HG03108 (cell line): ENCODE data around the gene KCTD17.

Experiments
- ATAC-seq: cut with Tn5 transposase; IDR thresholded peaks from one replicate; pipeline ENCODE4 v1.9.1; 2021; ENCODE audit warnings: moderate library complexity; ENCODE audit not compliant: unreplicated experiment

The KCTD17 gene

DNA sequence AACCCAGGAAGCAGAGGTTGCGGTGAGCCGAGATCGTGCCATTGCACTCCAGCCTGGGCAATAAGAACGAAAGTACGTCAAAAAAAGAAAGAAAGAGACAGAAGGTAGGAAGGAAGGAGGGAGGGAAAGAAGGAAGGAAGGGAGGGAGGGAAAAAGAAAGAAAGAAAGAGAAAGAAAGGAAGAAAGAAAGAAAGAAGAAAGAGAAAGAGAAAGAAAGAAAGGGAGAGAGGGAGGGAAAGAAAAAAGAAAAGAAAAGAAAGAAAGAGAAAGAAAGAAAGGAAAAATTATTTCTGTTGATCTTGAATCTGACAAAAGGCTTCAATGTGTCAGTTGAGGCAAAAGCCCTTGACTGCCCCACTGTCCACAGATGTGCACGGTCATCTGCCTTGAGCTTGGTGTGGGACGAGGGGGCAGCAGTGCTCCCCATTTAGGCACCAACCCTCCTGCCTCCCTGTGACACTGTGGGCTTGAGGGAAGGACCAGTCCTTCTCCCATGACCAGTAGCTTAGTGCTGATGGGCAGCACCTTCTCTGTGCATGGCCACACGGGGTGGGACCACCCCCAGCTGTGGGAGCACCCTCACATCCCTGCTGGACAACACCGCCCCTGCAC is 24.4 kb downstream of the KCTD17 start:
- ATAC-seq, result no peak

GRCh38 chr22:37077802-37078448 is 26.4 kb downstream of the KCTD17 start:
- no peak for ATAC-seq

DNA sequence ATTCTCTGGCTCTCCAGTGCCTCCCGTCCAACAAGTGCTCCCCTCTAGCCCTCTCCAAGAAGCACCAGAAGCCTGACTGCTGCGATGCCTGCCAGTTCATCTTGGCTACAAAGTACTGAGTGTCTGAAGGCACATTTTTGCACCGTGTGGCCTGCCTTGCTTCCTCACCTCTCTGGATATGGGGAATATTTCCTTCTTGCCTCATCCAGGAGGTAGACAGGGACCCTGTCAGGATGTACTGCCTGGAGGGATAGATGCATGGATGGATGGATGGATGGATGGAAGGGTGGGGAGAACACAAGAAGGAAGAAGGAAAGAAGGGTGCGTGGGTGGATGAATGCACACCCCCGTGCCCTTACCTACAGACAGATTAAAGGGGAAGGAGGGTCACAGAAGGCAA is 27.6 kb downstream of the KCTD17 start:
- no peak for ATAC-seq

DNA sequence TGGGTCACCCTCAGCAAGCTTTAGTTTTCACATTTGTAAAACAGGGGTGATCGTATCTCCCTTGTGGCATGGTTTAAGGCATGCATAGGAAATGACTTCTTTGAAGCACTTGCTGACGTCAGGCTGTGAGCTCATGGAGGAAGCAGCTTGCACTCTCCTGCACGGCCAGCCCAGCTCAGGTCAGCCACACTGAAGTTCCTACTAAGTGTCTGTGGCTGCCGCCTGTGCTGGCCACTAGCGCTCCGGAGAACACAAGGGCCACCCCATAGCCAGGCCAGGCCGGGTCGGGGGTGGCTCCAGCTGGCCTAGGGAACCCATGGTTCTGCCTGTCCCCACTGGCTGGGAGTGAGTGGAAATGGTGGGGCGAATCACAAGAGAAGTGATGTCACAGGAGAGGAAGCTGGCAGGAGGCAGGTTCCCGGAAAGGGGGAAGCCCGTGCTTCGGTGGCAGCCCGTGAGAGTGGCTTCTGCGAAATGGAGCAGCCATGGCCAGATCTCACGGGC is 28.2 kb downstream of the KCTD17 start:
- ATAC-seq, result no peak

DNA sequence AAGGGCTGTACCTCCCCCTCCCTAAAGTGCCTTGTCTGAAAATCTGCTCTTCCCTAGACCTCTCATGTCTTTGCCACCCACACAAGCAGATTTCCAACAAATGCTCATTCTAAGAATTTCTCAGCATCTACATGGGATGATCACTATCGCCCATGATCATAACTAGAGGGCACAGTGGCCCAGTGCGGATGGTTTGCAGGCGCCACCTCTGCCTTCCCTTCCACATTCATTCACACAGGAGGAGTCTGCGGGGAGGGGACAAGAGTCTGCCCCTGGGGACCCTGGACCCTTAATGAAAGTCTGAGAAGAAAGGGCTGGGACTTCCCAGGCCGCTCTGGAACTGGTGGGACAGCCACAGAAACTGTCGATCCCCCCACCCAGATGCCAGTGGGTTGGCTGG is 28.9 kb downstream of the KCTD17 start:
- no peak for ATAC-seq

DNA sequence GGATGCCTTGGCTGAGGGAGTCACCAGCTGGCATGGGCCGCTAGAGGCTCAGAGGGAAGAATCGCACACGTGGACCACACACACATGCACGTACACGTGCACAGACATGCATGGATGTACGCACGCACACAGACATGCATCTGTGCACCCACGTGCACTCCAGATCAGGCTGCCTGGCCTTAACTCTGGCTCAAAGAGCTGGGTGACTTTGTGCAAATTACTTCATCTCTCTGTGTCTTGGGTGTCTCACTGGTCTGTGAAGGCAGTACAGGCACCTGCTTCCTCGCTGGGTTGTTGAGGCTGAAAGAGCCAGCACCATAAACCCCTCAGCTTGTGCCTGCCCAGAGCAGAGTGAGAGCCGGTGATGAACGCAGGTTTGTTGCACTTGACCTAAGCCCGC is 29.3 kb downstream of the KCTD17 start:
- no peak for ATAC-seq

DNA sequence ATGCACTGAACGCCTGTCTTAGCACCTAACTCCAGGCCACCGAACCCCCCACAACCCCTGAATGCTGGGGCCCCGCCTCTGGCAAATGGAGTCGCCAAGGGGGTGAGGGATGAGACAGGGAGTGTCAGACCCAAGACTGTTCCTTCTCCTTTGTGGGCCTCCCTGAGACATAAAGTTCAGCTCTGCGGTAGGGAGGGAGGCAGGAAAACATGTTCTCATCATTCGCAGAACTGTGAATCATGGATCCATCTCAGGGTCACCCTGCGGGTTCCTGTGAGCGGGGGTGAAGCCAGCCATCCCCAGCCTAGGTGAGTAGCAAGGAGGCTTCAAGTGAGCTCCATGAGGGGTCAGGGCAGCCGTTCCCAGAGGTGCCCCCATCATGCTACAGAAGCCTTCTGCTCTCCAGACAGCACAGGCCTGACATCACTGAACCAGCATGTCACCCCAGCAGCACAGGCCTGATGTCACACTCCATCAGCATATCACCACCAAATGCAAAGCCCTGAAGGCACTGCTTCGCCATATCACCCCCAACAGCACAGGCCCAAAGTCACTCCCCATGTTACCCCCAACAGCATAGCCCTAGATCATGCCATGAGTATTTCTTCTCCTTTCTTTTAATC is 30.8 kb downstream of the KCTD17 start:
- ATAC-seq, result no peak

GRCh38 chr22:37083914-37084313 is 32.4 kb downstream of the KCTD17 start:
- ATAC-seq, result no peak

DNA sequence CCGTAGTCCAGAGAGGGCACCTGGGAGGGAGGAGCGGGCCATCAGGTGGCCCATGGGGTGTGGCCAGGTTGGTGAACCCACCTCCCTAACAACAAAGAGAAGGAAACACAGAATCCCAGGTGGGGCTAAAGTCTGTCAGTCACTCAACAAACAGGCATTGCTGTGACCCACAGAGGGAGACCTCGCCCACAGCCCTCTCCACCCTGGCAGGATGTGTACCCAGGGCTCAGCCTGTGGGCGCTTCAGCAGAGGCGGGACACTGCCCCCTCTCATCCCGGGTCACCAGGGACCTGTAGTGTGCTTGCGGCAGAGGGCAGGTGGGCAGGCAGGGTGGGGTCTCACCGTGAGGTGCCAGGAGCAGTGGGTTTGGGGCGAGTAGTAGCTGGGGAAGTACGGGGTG is 32.8 kb downstream of the KCTD17 start:
- no peak for ATAC-seq

- no peak for ATAC-seq
Observed at GRCh38 chr22:37086184-37086583, 34.6 kb downstream of the KCTD17 start.

GRCh38 chr22:37088108-37088605 is 36.6 kb downstream of the KCTD17 start:
- no peak for ATAC-seq

- no peak for ATAC-seq
Observed at GRCh38 chr22:37088750-37089408, 37.3 kb downstream of the KCTD17 start.

DNA sequence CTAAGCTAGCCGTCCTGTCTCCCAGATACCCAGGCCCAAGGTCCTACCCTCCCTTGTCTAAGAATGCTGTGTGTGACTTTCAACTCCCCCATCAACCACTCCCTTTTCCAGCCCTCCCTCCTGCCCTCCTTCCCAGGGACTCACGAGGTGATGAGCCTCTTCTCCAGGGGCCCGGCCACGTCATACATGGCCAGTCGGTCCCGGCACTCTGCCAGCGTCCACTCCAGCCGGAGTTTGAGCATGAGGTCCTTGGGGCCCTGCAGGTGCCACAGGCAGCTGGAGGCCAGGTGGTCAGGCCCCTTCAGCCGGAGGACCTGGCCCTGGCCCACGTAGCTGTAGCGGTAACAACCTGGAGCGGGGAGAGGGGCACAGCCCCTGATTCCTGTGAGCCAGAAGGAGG is 37.9 kb downstream of the KCTD17 start:
- no peak for ATAC-seq

- no peak for ATAC-seq
Observed at GRCh38 chr22:37090920-37091695, 39.6 kb downstream of the KCTD17 start.

DNA sequence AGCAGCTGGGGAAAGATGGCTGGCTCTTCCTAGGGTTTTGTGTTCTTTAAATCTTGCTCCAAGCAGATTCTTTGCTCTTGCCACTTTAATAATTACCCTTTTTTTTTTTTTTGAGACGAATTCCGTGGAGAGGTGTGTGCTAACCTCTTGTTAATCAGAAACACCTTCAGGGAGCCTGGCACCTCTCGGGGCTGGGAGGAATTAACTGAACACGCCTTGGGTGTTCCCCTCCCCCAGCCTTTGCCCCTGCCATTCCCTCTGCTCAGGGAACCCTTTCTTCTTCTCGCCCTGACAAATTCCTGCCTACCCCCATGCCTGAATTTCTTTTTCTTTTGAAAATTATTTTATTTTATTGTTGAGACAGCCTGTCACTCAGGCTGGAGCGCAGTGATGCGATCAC is 40.5 kb downstream of the KCTD17 start:
- ATAC-seq, result no peak

DNA sequence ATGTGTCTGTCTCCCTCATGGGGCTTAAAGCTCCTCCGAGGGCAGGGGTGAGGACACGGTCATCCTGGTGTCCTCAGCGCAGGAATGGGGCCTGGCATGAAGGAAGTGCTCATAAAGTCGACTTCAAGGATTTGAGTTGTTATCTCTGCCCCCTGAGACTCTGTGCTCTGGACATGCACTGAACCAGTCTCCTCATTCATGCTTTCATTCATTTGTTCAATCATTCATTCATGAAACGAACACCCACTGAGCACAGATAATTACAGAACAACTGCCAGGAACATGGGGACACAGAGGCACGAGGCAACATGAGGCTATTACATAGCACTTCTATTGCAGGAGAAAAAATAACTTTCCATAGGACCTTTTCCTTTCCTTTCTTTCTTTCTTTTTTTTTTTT is 41.5 kb downstream of the KCTD17 start:
- no peak for ATAC-seq

GRCh38 chr22:37094239-37094638 is 42.7 kb downstream of the KCTD17 start:
- no peak for ATAC-seq

DNA sequence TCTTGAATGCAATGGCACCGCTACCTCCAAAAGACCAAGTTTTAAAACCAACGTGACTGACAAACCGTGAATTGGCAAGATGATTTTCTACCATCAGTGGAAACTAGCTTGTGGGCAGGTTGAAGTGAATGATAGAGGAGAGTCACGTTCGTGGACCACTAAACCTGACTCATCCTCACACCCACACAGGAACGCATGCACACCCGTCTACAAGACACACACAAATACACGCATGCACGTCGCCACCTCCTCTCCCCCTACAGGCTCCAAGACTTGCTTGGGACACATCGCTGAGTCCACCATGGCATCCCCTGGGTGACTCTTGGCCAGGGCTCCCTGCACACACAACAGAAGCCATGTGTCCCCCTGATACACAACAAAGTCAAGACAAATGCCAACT is 43.6 kb downstream of the KCTD17 start:
- no peak for ATAC-seq

- no peak for ATAC-seq
Observed at GRCh38 chr22:37097346-37097745, 45.8 kb downstream of the KCTD17 start.

DNA sequence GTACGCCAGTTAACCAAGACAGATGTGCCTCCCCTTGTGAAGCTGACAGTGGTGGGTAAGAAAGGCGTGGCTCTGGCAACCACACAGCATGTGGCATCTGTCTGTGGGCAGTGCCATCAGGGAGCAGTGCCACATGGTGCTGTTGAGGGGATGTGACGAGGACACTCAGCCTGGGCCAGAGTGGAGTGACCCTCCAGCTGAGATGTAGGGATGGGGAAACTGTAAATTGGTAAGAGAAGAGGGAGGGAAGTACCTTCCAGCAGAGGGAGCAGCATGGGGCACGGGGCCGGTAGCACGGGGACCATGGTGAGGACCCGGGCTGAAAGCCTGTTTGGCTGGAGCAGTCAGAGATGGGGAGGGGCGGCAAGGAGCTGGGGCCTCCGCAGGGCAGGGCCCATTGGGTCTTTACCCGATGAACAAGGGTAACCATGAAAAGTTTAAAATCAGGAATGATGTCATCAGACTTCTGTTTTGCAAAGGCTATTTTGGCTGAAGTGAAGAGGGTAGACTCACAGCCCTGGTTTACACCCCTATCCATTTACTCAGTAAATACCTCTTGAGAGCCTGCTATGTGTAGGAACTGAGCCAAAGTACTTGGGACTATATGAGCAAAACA is 47.5 kb downstream of the KCTD17 start:
- no peak for ATAC-seq
